K562 (cell line): ENCODE results near the gene SLC17A9. TPM values are rescaled to one million over a fixed set of nuclear protein-coding genes. Genes with fewer than 3 reads are reported as not detected.
A peak's percentile ranks its signal among the peaks of the same experiment; 100 is the strongest.

Source experiments
- CREB3L1 ChIP-seq: fragments of 450-650 bp; IDR thresholded peaks from 2 replicates; pipeline ENCODE4 v1.6.1; 2014; ENCODE audit warnings: low read depth, mild to moderate bottlenecking, moderate library complexity, borderline replicate concordance
- CTBP1 ChIP-seq: fragments of 450-650 bp; IDR thresholded peaks from 2 replicates; pipeline ENCODE4 v1.6.1; 2016; ENCODE audit warnings: borderline replicate concordance
- ELK1 ChIP-seq: sonication (generic); formaldehyde crosslinking; IDR thresholded peaks from 2 replicates; pipeline ENCODE4 v1.8.1; 2022; ENCODE audit warnings: missing genetic modification reagents
- FOXK1 ChIP-seq: sonication (generic); formaldehyde crosslinking; IDR thresholded peaks from 2 replicates; pipeline ENCODE4 v1.8.0; 2022; ENCODE audit warnings: missing genetic modification reagents, mild to moderate bottlenecking, borderline replicate concordance
- FOXO4 ChIP-seq: fragments of 450-650 bp; formaldehyde crosslinking; IDR thresholded peaks from 2 replicates; pipeline ENCODE4 v1.4.0; 2020; ENCODE audit warnings: mild to moderate bottlenecking, moderate library complexity
- KAT2B ChIP-seq: IDR thresholded peaks from one replicate; pipeline ENCODE4 v1.6.1; 2012; ENCODE audit warnings: low read depth, mild to moderate bottlenecking, control low read depth, inconsistent platforms, low read length, moderate library complexity
- LARP7 ChIP-seq: fragments of 450-650 bp; IDR thresholded peaks from 2 replicates; pipeline ENCODE4 v1.6.1; 2016
- MTA1 ChIP-seq: fragments of 450-650 bp; IDR thresholded peaks from 2 replicates; pipeline ENCODE4 v1.6.1; 2017; ENCODE audit warnings: borderline replicate concordance
- MYC ChIP-seq, 2 experiments: fragments of 250-450 bp in 1 of 2; sonication (Bioruptor Pico) in 1 of 2; IDR thresholded peaks; 2 replicates each; pipeline versions ENCODE4 v1.5.1 to v1.6.1; 2012 to 2021; ENCODE audit warnings: low read depth in 2 of 2, borderline replicate concordance in 1 of 2, improper control_type of control experiment in 1 of 2, low read length in 1 of 2, mild to moderate bottlenecking in 1 of 2, moderate library complexity in 1 of 2
- PPARD ChIP-seq: fragments of 250-450 bp; sonication (Bioruptor Pico); IDR thresholded peaks from 2 replicates; pipeline ENCODE4 v1.8.0; 2022; ENCODE audit warnings: inconsistent platforms, mild to moderate bottlenecking, moderate library complexity
- RBM39 ChIP-seq: fragments of 200-400 bp; formaldehyde crosslinking; optimal IDR thresholded peaks from 2 replicates; pipeline ENCODE3; 2018; ENCODE audit warnings: low read depth, low read length
- TAF1 ChIP-seq: IDR thresholded peaks from 2 replicates; pipeline ENCODE4 v1.6.1; 2011; ENCODE audit warnings: mild to moderate bottlenecking, low read length, moderate library complexity; ENCODE audit not compliant: insufficient read depth, control insufficient read depth, severe bottlenecking; ENCODE audit errors: extremely low read depth
- TAF15 ChIP-seq: fragments of 200-400 bp; formaldehyde crosslinking; IDR thresholded peaks from 2 replicates; pipeline ENCODE4 v1.6.1; 2017; ENCODE audit warnings: mild to moderate bottlenecking, low read depth, low read length, moderate library complexity
- THAP12 ChIP-seq: fragments of 250-450 bp; sonication (Bioruptor Pico); IDR thresholded peaks from 2 replicates; pipeline ENCODE4 v1.9.0; 2021; ENCODE audit warnings: mild to moderate bottlenecking, inconsistent platforms
- THRA ChIP-seq: fragments of 450-650 bp; IDR thresholded peaks from 2 replicates; pipeline ENCODE4 v1.6.1; 2017; ENCODE audit warnings: mild to moderate bottlenecking, moderate library complexity
- ZNF140 ChIP-seq: fragments of 250-450 bp; sonication (Bioruptor Pico); IDR thresholded peaks from 2 replicates; pipeline ENCODE4 v1.8.0; 2021; ENCODE audit warnings: moderate library complexity, mild to moderate bottlenecking, inconsistent platforms
- ZNF311 ChIP-seq: fragments of 250-450 bp; sonication (Bioruptor Pico); IDR thresholded peaks from 2 replicates; pipeline ENCODE4 v1.4.0; 2020; ENCODE audit warnings: mild to moderate bottlenecking, moderate library complexity
- ZNF695 ChIP-seq: fragments of 450-650 bp; formaldehyde crosslinking; IDR thresholded peaks from 2 replicates; pipeline ENCODE4 v1.4.0; 2020; ENCODE audit warnings: mild to moderate bottlenecking, moderate library complexity
- polyA plus RNA-seq, 8 experiments: library from polyadenylated mRNA; depleted of rRNA in 4 of 8; stranded (reverse) in 5 of 8; unstranded in 3 of 8; fragments of >200 nt; fragmentation: Nextera tagmentation in 2 of 8; fragmentation: Illumina TruSeq in 1 of 8; extraction: Ambion mirVana in 2 of 8; extraction: Trizol in 1 of 8; gene quantifications; 2 replicates each; pipeline versions ENCODE4 v1.2.1 to v1.2.3, GENCODE V29; 2011 to 2014; ENCODE audit warnings: inconsistent platforms in 1 of 8, missing spikeins in 1 of 8
- total RNA-seq, 7 experiments: library from RNA; depleted of rRNA in 6 of 7; stranded (reverse); fragments of >200 nt in 6 of 7; fragmentation: Illumina TruSeq in 2 of 7; extraction: Trizol in 2 of 7; gene quantifications; 2 replicates each; pipeline versions ENCODE4 v1.2.1 to v1.2.3, GENCODE V29; 2011 to 2021; ENCODE audit warnings: low replicate concordance in 1 of 7

SLC17A9 gene
- total and polyA plus RNA-seq, 9 of the 15 experiments (the other 6 are each of a cell fraction or from before 2014, with no cell fraction given): 0.04 to 0.31 TPM; not detected in 7

- no peak for TF ChIP-seq CREB3L1
- no peak for TF ChIP-seq MTA1
- no peak for TF ChIP-seq LARP7
- no peak for TF ChIP-seq TAF15
- TF ChIP-seq PPARD (CRISPR knock-in tag): no peak
- TF ChIP-seq THAP12 (CRISPR knock-in tag): no peak
- 0 out of 2 replicates have a peak, but pooled peaks have one; percentile 28 for TF ChIP-seq MYC (IDR thresholded peaks at IDR 0.05; ENCODE audit: low read depth, low read length)
- TF ChIP-seq MYC (CRISPR knock-in tag; IDR thresholded peaks at IDR 0.05; ENCODE audit: borderline replicate concordance, low read depth): no peak
- TF ChIP-seq ZNF695: no peak
- TF ChIP-seq KAT2B: no peak
- TF ChIP-seq RBM39: no peak
- TF ChIP-seq ZNF140 (CRISPR knock-in tag): no peak
- no peak for TF ChIP-seq TAF1
- TF ChIP-seq ZNF311: no peak
- TF ChIP-seq FOXO4 (CRISPR knock-in tag): no peak
- no peak for TF ChIP-seq ELK1 (CRISPR knock-in tag)
- TF ChIP-seq CTBP1: no peak; the same call in 1 of the 2 replicates
- no peak for TF ChIP-seq THRA
- no peak for TF ChIP-seq FOXK1 (CRISPR knock-in tag)
Measured at GRCh38 chr20:62971950-62972844, 19.7 kb downstream of the SLC17A9 start (continued).
